Spleen (tissue), 11 donors: ENCODE results near the gene KIF26B. TPM values are rescaled to one million over a fixed set of nuclear protein-coding genes. Genes with fewer than 3 reads are reported as not detected.

Source experiments
- DNase-seq: peaks from one replicate; pipeline ENCODE4 v3.0.0-alpha.2; 2020
- H3K27ac ChIP-seq, 8 donors: fragments of 200-600 bp; sonication (generic) in 7 of 8; 1 replicate in 4 of 8; 2 replicates in 4 of 8; pipeline versions ENCODE4 v1.5.0 to v1.8.0; 2016 to 2021; ENCODE audit warnings: inconsistent platforms in 4 of 8, mild to moderate bottlenecking in 4 of 8, moderate library complexity in 1 of 8
- H3K27me3 ChIP-seq, 7 donors: fragments of 200-600 bp; sonication (generic) in 6 of 7; replicated peaks in 1 of 7; 1 replicate in 4 of 7; 2 replicates in 3 of 7; pipeline versions ENCODE4 v1.5.0 to v1.8.0; 2016 to 2021; ENCODE audit warnings: inconsistent platforms in 3 of 7, mild to moderate bottlenecking in 1 of 7
- H3K36me3 ChIP-seq, 6 donors: fragments of 200-600 bp; sonication (generic) in 5 of 6; 1 replicate in 4 of 6; 2 replicates in 2 of 6; pipeline versions ENCODE4 v1.5.0 to v1.8.0; 2016 to 2021; ENCODE audit warnings: inconsistent platforms in 2 of 6
- H3K4me1 ChIP-seq, 6 donors: fragments of 200-600 bp; sonication (generic) in 5 of 6; 1 replicate in 3 of 6; 2 replicates in 3 of 6; pipeline versions ENCODE4 v1.5.0 to v1.8.0; 2016 to 2021; ENCODE audit warnings: inconsistent platforms in 3 of 6
- H3K4me3 ChIP-seq, 8 donors: fragments of 200-600 bp; sonication (generic) in 7 of 8; 1 replicate in 4 of 8; 2 replicates in 4 of 8; pipeline versions ENCODE4 v1.5.0 to v1.8.0; 2016 to 2021; ENCODE audit warnings: inconsistent platforms in 4 of 8, mild to moderate bottlenecking in 4 of 8, moderate library complexity in 2 of 8
- H3K9me3 ChIP-seq, 8 donors: fragments of 200-600 bp; sonication (generic) in 7 of 8; 1 replicate in 4 of 8; 2 replicates in 4 of 8; pipeline versions ENCODE4 v1.5.0 to v1.8.0; 2016 to 2021; ENCODE audit warnings: inconsistent platforms in 4 of 8
- CTCF ChIP-seq, 11 experiments: fragments of 200-600 bp in 7 of 11; fragments of 450-650 bp in 4 of 11; sonication (generic) in 4 of 11; IDR thresholded peaks in 8 of 11; conservative IDR thresholded peaks in 3 of 11; 1 replicate in 7 of 11; 2 replicates in 4 of 11; pipeline versions ENCODE4 v1.4.0 to v1.8.0; 2016 to 2021; ENCODE audit warnings: antibody characterized with exemption in 11 of 11, inconsistent platforms in 4 of 11, mild to moderate bottlenecking in 1 of 11
- POLR2A ChIP-seq, 3 donors: fragments of 450-650 bp; IDR thresholded peaks; one replicate each; pipeline ENCODE4 v1.5.1; 2017; ENCODE audit warnings: antibody characterized with exemption in 3 of 3, mild to moderate bottlenecking in 1 of 3
- POLR2AphosphoS5 ChIP-seq, 3 donors: sonication (generic); formaldehyde crosslinking; IDR thresholded peaks; one replicate each; pipeline ENCODE4 v1.5.1; 2017; ENCODE audit warnings: antibody characterized with exemption in 3 of 3
- WGBS, 5 donors: extraction: QIAGEN DNeasy Blood & Tissue Kit in 3 of 5; methylation state at CpG; one replicate each; pipeline versions ENCODE4 v1.1.5 to v1.1.7; 2013 to 2018; 5-methylcytosine and 5-hydroxymethylcytosine counted together
- intact Hi-C: fragments of 100-400 bp; cut with DNase I; formaldehyde crosslinking; loops from one replicate; pipeline ENCODE4 v1.15.0; 2023; ENCODE audit warnings: low total_unique reads
- polyA plus RNA-seq, 3 donors: library from polyadenylated mRNA; stranded (reverse); fragments of 200-250 nt; gene quantifications; one replicate each; pipeline ENCODE4 v1.2.1, GENCODE V29; 2013
- total RNA-seq, 7 donors: library from RNA; depleted of rRNA in 3 of 7; stranded (reverse); fragments of >200 nt in 3 of 7; fragmentation: NEBNext Ultra II Directional in 4 of 7; extraction: Animal tissue kit (Norgen Biotek cat#: 25700) in 4 of 7; gene quantifications; one replicate each; pipeline versions ENCODE4 v1.1.0 to v1.2.1, GENCODE V29; 2016 to 2021
- donor health status: healthy with polysubstance abuse.
- donor health status: DM: no; HTN: no; CAD: no; lungs with moderate emphysema.
- donor health status: DM: no; HTN: no; CAD: no.
- donor health status: Bipolar disorder and iron deficiency.
- donor health status: healthy.
- donor health status: DM: no; HTN: no; CAD: no.
- donor health status: DM: yes; HTN: yes; CAD: no.

The KIF26B gene
- total and polyA plus RNA-seq, 10 donors = 0.07 to 4.5 (median 0.60) TPM; not detected in 1

- Histone ChIP-seq H3K36me3 (no peaks in the 10 kb centered on the region), H3K4me1 (no peaks in the 10 kb centered on the region), H3K4me3 (no peak overlapping the region), H3K27me3 (no peaks in the 10 kb centered on the region), H3K9me3 (peaks cover 0 to 7% (median 0%) of the 10 kb centered on the region in 8 donors), H3K27ac (no peak overlapping the region)
- WGBS, 5 donors = 66 to 81% (median 79%) methylated on average over 3 of the region's 3 CpGs
- intact Hi-C loops = no loop called here
- no peak for DNase-seq
- no peak for TF ChIP-seq CTCF (IDR thresholded peaks at IDR 0.05 in 8 of 11, conservative IDR thresholded peaks at IDR 0.05 in 3 of 11)
- TF ChIP-seq POLR2A (IDR thresholded peaks at IDR 0.05) = no peak
- no peak for TF ChIP-seq POLR2AphosphoS5 (IDR thresholded peaks at IDR 0.05)
Observed at GRCh38 chr1:245393694-245394093, 238.9 kb downstream of the KIF26B start.

- TF ChIP-seq POLR2AphosphoS5 (IDR thresholded peaks at IDR 0.05) (no peak), CTCF (IDR thresholded peaks at IDR 0.05 in 8 of 11, conservative IDR thresholded peaks at IDR 0.05 in 3 of 11) (no peak), POLR2A (IDR thresholded peaks at IDR 0.05) (no peak)
- Histone ChIP-seq H3K4me3 (no peak overlapping the region), H3K9me3 (peaks cover 0 to 7% (median 0%) of the 10 kb centered on the region in 8 donors), H3K36me3 (no peaks in the 10 kb centered on the region), H3K4me1 (no peaks in the 10 kb centered on the region), H3K27me3 (no peaks in the 10 kb centered on the region), H3K27ac (no peak overlapping the region)
- DNase-seq = no peak
- 68 to 88% (median 88%) methylated on average over 4 of the region's 4 CpGs for WGBS, 5 donors
- intact Hi-C loops = no loop called here
Observed at GRCh38 chr1:245395680-245396079, 240.9 kb downstream of the KIF26B start.

GRCh38 chr1:245396615-245397014, 241.8 kb downstream of the KIF26B start:
- DNase-seq = no peak
- H3K36me3 ChIP-seq = no peaks in the 10 kb centered on the region
- H3K27me3 ChIP-seq = no peaks in the 10 kb centered on the region
- H3K27ac ChIP-seq = no peak overlapping the region
- peaks cover 0 to 7% (median 0%) of the 10 kb centered on the region in 8 donors for H3K9me3 ChIP-seq
- no peak overlapping the region for H3K4me3 ChIP-seq
- intact Hi-C loops = no loop called here
- 75 to 85% (median 81%) methylated on average over 2 of the region's 2 CpGs for WGBS, 5 donors
- TF ChIP-seq CTCF (IDR thresholded peaks at IDR 0.05 in 8 of 11, conservative IDR thresholded peaks at IDR 0.05 in 3 of 11) (no peak), POLR2A (IDR thresholded peaks at IDR 0.05) (no peak), POLR2AphosphoS5 (IDR thresholded peaks at IDR 0.05) (no peak)
- no peaks in the 10 kb centered on the region for H3K4me1 ChIP-seq

GRCh38 chr1:245397771-245398170, 243.0 kb downstream of the KIF26B start:
- Histone ChIP-seq H3K27me3 (no peaks in the 10 kb centered on the region), H3K4me3 (no peak overlapping the region), H3K27ac (no peak overlapping the region), H3K36me3 (no peaks in the 10 kb centered on the region), H3K4me1 (no peaks in the 10 kb centered on the region), H3K9me3 (peaks cover 0 to 7% (median 0%) of the 10 kb centered on the region in 8 donors)
- no peak for DNase-seq
- no peak for TF ChIP-seq POLR2A (IDR thresholded peaks at IDR 0.05)
- TF ChIP-seq CTCF (IDR thresholded peaks at IDR 0.05 in 8 of 11, conservative IDR thresholded peaks at IDR 0.05 in 3 of 11) = no peak
- no peak for TF ChIP-seq POLR2AphosphoS5 (IDR thresholded peaks at IDR 0.05)
- intact Hi-C loops = no loop called here
- 56 to 71% (median 56%) methylated on average over 3 of the region's 3 CpGs for WGBS, 5 donors
